ENCODE results near the gene KCNMA1. TPM values are rescaled to one million over a fixed set of nuclear protein-coding genes. Genes with fewer than 3 reads are reported as not detected.
"Not testable (repeated sequence)": the region's sequence is repeated elsewhere in the genome, so short reads cannot be mapped to it uniquely, and the experiment has no call there.

KCNMA1 gene
- total RNA-seq, 4 donors from 2014 or later: 66.8 to 96.5 (median 78.9) TPM

DNA sequence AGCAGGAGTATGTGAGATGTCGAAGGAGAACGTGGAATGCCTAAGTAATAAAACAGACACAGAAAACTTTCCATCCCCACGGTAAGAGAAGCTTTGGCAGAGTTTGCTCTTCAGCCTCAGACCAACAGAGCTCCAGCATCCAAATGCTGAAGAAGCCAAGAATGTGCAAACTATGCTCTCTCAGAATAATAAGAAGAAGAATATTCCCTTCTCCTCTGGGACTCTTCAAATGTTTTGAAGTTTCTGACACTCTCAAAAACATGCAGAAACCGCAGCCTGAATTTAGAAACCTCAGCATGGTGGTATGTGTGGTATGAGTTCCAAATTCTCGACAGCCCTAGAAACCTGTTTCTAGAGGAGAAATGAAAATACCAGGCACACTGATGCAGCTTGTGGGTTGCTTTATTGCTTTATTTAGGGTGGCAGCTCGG is 113.3 kb downstream of the KCNMA1 start:
- in situ Hi-C loops (cut with MboI; ENCODE audit: low sequenced_read_pairs in 4 of 4): no loop called here
- Histone ChIP-seq H3K27me3 (no peaks in the 10 kb centered on the region), H3K4me3 (no peak overlapping the region), H3K9me3 (no peaks in the 10 kb centered on the region), H3K4me1 (peaks cover 42 to 55% of the 10 kb centered on the region in 2 donors), H3K36me3 (no peaks in the 10 kb centered on the region), H3K27ac (peak overlapping the region in 3 of 4 donors; percentile 27 to 92 (median 89))
- TF ChIP-seq, protein P1, sequence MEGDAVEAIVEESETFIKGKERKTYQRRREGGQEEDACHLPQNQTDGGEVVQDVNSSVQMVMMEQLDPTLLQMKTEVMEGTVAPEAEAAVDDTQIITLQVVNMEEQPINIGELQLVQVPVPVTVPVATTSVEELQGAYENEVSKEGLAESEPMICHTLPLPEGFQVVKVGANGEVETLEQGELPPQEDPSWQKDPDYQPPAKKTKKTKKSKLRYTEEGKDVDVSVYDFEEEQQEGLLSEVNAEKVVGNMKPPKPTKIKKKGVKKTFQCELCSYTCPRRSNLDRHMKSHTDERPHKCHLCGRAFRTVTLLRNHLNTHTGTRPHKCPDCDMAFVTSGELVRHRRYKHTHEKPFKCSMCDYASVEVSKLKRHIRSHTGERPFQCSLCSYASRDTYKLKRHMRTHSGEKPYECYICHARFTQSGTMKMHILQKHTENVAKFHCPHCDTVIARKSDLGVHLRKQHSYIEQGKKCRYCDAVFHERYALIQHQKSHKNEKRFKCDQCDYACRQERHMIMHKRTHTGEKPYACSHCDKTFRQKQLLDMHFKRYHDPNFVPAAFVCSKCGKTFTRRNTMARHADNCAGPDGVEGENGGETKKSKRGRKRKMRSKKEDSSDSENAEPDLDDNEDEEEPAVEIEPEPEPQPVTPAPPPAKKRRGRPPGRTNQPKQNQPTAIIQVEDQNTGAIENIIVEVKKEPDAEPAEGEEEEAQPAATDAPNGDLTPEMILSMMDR (IDR thresholded peaks at IDR 0.05 in 4 of 5, conservative IDR thresholded peaks at IDR 0.05 in 1 of 5): no peak
- no peak for TF ChIP-seq POLR2A (IDR thresholded peaks at IDR 0.05)
- intact Hi-C loops (cut with DNase I; ENCODE audit: low total_unique reads): no loop called here
- DNase-seq: no peak
- no peak for ATAC-seq

DNA sequence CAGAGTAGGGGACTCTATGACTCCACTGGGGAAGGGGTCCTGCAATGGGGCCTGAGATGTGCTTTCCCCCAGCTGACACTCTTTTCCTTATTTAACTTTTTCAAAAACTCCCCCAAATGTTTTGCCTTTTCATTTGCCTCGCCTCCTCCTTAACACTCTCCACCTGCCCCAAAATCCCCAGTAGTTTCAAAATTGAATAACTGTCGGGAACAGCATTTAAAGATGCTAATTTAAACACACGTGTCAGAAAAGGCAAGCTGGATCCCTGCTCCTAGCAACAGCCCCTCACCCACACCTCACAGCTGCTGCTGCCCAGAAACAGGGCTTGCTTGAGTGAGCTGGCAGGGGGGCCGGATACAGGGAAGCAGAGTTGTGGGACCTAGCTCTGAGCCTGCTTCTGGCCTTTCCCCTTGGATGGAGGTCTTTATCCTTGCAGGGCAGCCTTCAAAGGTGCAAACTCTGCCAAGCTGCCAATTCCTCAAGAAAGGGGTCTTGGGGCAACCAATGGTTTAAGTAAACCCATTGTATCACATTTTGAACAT is 115.3 kb downstream of the KCNMA1 start:
- ATAC-seq: no peak
- no peak overlapping the region for H3K27ac ChIP-seq
- in situ Hi-C loops (cut with MboI; ENCODE audit: low sequenced_read_pairs in 4 of 4) (no loop called here), intact Hi-C loops (cut with DNase I; ENCODE audit: low total_unique reads) (no loop called here)
- H3K27me3 ChIP-seq: no peaks in the 10 kb centered on the region
- DNase-seq: no peak
- peaks cover 51 to 63% of the 10 kb centered on the region in 2 donors for H3K4me1 ChIP-seq
- TF ChIP-seq, protein P1 (IDR thresholded peaks at IDR 0.05 in 4 of 5, conservative IDR thresholded peaks at IDR 0.05 in 1 of 5): no peak
- no peak for TF ChIP-seq POLR2A (IDR thresholded peaks at IDR 0.05)
- no peak overlapping the region for H3K4me3 ChIP-seq
- no peaks in the 10 kb centered on the region for H3K9me3 ChIP-seq
- H3K36me3 ChIP-seq: no peaks in the 10 kb centered on the region

DNA sequence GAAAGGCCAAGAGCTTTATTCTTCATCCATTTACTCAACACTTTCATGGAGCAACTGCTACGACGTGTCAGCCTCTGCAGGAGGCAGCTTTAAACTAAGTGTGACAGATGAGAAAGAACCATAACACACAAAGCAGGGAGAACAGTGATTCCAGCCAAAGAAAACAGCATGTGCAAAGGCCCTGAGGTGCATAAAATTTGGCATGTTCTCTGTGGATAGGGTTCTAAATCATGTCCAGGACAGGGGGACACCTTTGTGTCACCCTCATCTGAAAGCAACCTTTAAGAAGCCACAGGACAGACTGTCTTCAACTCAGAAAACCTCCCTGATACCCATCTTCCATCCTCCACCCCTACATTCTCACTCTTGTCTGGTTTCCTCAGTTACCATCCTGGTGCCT is 116.6 kb downstream of the KCNMA1 start:
- H3K27me3 ChIP-seq: no peaks in the 10 kb centered on the region
- intact Hi-C loops (cut with DNase I; ENCODE audit: low total_unique reads): no loop called here
- no peaks in the 10 kb centered on the region for H3K9me3 ChIP-seq
- in situ Hi-C loops (cut with MboI; ENCODE audit: low sequenced_read_pairs in 4 of 4): no loop called here
- H3K27ac ChIP-seq: no peak overlapping the region
- ATAC-seq (no peak), DNase-seq (no peak)
- TF ChIP-seq, protein P1 (IDR thresholded peaks at IDR 0.05 in 4 of 5, conservative IDR thresholded peaks at IDR 0.05 in 1 of 5): no peak
- no peak for TF ChIP-seq POLR2A (IDR thresholded peaks at IDR 0.05)
- H3K4me1 ChIP-seq: peaks cover 39 to 52% of the 10 kb centered on the region in 2 donors
- no peak overlapping the region for H3K4me3 ChIP-seq
- no peaks in the 10 kb centered on the region for H3K36me3 ChIP-seq

DNA sequence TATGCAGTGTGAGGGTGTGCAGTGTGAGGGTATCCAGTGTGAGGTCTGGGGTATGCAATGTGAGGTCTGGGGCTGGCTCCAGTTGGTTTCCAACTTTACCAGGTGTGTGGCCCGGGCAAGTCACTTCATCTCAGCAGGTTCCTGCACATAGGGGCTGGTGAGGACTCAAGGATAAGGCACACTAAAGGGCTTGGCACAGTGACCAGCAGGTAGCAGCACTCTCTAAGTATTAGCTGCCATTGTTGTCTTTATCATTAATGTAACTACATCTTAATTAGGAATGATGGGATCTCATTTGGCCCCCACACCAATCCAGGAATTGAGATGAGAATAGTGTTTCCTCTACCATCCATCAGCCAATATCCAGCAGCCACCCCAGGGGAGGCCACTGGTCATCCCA is 117.3 kb downstream of the KCNMA1 start:
- intact Hi-C loops (cut with DNase I; ENCODE audit: low total_unique reads) (no loop called here), in situ Hi-C loops (cut with MboI; ENCODE audit: low sequenced_read_pairs in 4 of 4) (no loop called here)
- ATAC-seq (no peak), DNase-seq (no peak)
- Histone ChIP-seq H3K27me3 (no peaks in the 10 kb centered on the region), H3K9me3 (no peaks in the 10 kb centered on the region), H3K4me3 (no peak overlapping the region), H3K4me1 (peaks cover 39 to 46% of the 10 kb centered on the region in 2 donors), H3K36me3 (no peaks in the 10 kb centered on the region), H3K27ac (no peak overlapping the region)
- TF ChIP-seq, protein P1 (IDR thresholded peaks at IDR 0.05 in 4 of 5, conservative IDR thresholded peaks at IDR 0.05 in 1 of 5): no peak
- TF ChIP-seq POLR2A (IDR thresholded peaks at IDR 0.05): no peak

DNA sequence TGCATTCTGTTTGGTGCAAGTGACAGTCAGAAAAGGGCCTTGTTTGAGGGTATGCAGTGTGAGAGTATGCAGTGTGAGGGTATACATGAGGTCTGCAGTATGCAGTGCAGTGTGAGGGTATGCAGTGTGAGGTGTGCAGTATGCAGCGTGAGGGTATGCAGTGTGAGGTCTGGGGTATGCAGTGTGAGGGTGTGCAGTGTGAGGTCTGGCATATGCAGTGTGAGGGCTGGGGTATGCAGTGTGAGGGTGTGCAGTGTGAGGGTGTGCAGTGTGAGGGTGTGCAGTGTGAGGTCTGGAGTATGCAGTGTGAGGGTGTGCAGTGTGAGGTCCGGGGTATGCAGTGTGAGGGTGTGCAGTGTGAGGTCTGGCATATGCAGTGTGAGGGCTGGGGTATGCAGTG is 117.8 kb downstream of the KCNMA1 start:
- H3K27me3 ChIP-seq; DNase-seq; ATAC-seq; H3K9me3 ChIP-seq; intact Hi-C loops (cut with DNase I; ENCODE audit: low total_unique reads); in situ Hi-C loops (cut with MboI; ENCODE audit: low sequenced_read_pairs in 4 of 4); H3K36me3 ChIP-seq; H3K4me3 ChIP-seq: not testable (repeated sequence)
- H3K27ac ChIP-seq: peak overlapping the region in 3 of 4 donors; percentile 87 to 91 (median 90)
- peaks cover 39 to 44% of the 10 kb centered on the region in 2 donors for H3K4me1 ChIP-seq
